AG09319 (cell line): ENCODE results near the gene SCARB1.

ENCODE experiments used
- DNase-seq: peaks from one replicate; pipeline ENCODE4 v3.0.0-alpha.2; 2010; ENCODE audit warnings: low read depth; ENCODE audit errors: extremely low read depth
- TF ChIP-seq, protein P1 (sequence below): IDR thresholded peaks from 2 replicates; pipeline ENCODE4 v1.5.1; 2011; ENCODE audit warnings: low read depth, mild to moderate bottlenecking, inconsistent platforms, low read length, moderate library complexity

Gene SCARB1

DNA sequence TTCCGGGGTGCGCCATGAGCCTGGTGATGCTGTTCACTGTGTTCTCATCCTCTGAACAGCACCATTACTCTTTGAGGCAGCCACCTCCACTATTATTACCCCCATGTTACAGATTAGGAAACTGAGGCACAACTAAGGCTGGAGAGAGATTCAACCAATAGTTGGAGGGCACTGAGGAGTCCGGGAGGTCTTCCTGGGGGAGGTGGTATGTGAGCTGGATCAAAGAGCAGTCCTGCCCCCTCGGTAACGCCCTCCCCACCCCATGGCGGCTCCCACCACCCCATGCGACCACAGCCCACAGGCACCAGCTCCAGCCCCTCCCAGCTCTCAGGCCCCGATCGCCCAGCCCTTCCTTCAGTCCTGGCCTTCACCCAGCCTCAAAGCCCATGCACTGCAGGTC lies 43.5 kb downstream of the SCARB1 start:
- TF ChIP-seq, protein P1, sequence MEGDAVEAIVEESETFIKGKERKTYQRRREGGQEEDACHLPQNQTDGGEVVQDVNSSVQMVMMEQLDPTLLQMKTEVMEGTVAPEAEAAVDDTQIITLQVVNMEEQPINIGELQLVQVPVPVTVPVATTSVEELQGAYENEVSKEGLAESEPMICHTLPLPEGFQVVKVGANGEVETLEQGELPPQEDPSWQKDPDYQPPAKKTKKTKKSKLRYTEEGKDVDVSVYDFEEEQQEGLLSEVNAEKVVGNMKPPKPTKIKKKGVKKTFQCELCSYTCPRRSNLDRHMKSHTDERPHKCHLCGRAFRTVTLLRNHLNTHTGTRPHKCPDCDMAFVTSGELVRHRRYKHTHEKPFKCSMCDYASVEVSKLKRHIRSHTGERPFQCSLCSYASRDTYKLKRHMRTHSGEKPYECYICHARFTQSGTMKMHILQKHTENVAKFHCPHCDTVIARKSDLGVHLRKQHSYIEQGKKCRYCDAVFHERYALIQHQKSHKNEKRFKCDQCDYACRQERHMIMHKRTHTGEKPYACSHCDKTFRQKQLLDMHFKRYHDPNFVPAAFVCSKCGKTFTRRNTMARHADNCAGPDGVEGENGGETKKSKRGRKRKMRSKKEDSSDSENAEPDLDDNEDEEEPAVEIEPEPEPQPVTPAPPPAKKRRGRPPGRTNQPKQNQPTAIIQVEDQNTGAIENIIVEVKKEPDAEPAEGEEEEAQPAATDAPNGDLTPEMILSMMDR = no peak

DNA sequence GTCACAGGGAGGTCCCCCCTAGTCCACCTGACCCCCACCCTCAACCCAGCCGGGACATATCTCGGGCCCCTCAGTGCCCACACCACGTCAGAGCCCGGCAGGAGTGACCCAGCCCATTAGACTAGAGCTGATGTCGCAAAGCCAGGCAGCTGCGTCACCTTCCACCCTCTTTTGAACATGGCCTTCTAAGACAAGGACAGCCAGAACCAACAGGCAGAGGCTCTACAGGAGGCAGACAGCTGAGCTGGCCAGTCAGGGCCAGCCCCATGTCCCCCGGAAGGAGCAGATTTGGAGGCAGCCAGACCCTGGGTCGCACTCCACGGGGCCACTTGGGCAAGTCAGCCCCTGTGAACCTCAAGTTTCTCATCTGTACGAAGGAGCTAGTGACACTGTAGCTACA lies 44.1 kb downstream of the SCARB1 start:
- TF ChIP-seq, protein P1 = no peak
- no peak for DNase-seq

More for the DNA sequence above, 43.5 kb downstream of the SCARB1 start:
- no peak for DNase-seq

DNA sequence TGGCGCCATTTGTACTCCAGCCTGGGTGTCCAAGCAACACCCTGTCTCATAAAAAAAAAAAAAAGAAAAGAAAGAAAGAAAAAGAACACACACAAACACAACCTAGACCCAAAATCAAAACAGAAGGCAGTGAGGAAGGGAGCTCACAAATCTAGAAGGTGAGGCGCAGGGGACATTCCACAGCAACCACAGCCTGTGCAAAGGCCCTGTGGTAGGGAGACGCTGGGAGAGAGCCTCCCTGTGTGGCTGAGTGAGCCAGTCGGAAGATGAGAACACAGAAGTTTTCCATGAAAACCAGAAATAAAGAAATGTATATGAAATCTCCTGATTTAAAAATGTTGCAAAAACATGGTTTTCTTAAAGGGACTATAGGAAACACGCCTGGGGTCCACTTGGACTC lies 44.6 kb downstream of the SCARB1 start:
- no peak for DNase-seq
- TF ChIP-seq, protein P1 = no peak

DNA sequence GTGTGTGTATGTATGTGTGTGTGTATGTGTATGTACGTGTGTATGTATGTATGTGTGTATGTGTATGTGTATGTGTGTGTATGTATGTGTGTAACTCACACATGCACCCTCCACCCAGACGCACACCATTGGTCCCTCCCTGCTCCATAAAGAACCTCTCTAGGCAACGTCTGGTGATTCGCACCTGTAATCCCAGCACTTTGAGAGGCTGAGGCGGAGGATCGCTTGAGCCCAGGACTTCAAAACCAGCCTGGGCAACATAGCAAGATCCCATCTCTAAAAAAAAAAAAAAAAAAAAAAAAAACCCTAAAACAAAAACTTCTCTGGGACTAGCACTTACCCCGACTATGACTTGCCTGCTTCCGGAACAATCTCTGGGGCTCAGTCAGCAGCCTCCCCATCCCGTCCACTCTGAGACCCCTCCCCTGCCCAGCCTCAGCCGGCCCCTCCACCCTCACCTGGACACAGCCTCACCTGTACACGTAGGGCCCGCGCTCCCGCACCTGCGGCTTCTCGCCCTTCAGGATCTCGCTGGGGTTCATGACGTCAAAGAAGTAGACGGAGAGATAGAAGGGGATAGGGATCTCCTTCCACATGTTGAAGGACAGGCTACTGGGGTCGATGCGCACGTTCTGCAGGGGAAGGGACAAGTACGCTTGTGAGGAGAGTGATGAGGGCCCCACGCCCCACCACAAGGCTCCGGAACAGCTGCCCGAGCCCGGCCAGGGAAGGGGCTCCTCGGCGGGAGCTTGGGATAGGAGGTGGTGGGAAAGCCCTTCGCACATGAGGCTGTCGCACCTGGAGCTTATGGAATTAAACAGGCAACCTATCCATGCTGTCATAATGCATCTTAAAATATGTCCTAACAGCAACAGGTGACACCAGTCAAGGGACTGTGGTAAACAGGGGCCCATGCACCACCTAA lies 46.3 kb downstream of the SCARB1 start:
- TF ChIP-seq, protein P1 = no peak
- no peak for DNase-seq

DNA sequence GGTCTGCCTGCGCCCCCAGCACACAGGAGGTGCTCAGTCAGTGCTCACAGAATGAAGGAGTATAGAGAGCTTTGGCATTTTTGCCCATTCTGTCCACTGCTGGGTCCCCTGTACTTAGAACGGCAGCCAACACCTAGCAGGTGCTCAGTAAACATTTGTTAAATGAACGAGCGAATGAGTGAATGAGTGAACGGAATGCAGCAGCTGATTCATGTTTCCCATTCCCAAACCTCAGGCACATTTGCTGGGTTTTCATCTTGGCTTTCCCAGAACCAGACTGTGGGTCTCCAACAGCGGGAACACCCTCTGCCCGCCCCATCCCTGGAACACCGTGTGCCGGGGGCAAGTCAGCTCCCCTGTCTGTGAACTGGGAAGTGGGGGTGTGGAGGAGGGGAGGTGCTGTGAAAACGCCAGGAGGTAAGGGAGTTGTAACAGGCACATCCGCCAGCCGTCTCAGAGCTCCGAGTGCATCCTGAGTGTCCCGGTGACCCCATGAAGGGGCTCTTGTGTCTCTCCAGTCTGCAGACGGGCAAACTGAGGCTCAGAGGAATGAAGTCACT lies 47.3 kb downstream of the SCARB1 start:
- TF ChIP-seq, protein P1 = no peak
- DNase-seq = no peak

DNA sequence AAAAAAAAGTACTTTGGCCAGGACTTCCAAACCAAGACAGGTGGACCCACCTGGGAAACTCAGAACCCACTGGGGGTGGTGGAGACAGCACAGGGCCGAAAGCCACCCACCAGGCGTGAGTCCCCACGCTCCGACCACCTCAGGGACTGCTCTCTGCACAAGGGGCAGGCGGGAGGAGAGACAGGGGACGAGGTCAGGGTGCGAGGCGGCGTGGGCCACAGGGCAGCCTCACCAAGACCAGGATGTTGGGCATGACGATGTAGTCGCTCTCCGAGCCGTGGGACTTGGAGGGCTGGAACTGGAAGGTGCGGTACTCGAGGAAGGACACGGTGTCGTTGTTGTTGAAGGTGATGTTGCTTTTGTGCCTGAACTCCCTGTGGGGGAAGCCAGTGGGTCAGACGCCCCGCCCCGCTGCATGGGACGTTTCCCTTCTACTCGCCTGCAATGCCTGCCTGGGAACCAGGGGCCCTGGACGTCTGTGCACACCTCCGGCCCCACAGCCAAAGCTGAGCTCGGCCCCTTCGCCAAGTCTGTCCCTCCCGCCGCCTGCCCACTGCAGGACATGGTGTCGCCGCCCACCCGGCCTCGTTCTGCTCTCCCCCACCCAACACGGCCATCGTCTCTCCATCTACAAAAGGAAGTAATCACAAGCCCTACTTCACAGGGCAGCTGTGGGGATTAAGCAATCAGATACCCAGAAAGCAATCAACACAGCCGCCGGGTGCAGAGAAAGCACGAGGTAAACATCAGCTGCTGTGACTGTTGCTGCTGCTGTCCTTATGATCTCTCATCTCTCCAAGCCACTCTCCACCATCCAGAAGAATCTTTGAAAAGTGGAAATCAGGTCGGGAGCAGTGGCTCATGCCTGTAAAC lies 48.7 kb downstream of the SCARB1 start:
- TF ChIP-seq, protein P1 = no peak
- no peak for DNase-seq
